HepG2 (cell line): ENCODE data around the gene CD300A. TPM values are rescaled to one million over a fixed set of nuclear protein-coding genes. Genes with fewer than 3 reads are reported as not detected.

Source experiments
- AFF4 ChIP-seq: sonication (generic); formaldehyde crosslinking; IDR thresholded peaks from 2 replicates; pipeline ENCODE4 v1.4.0; 2020; ENCODE audit warnings: missing genetic modification reagents
- AGO1 ChIP-seq: fragments of 200-400 bp; formaldehyde crosslinking; IDR thresholded peaks from 2 replicates; pipeline ENCODE4 v1.6.1; 2017; ENCODE audit warnings: mild to moderate bottlenecking, low read depth, low read length, moderate library complexity; ENCODE audit not compliant: poor library complexity, severe bottlenecking
- ATF3 ChIP-seq: sonication (generic); formaldehyde crosslinking; IDR thresholded peaks from 2 replicates; pipeline ENCODE4 v1.4.0; 2020; ENCODE audit warnings: missing genetic modification reagents
- CEBPB ChIP-seq: IDR thresholded peaks from 2 replicates; pipeline ENCODE4 v1.6.1; 2011; ENCODE audit warnings: low read depth, low read length, improper control_type of control experiment, borderline replicate concordance
- CREB1 ChIP-seq, 2 experiments: fragments of 450-650 bp in 1 of 2; IDR thresholded peaks; 2 replicates each; pipeline ENCODE4 v1.6.1; 2016 to 2017; ENCODE audit warnings: control low read depth in 1 of 2, mild to moderate bottlenecking in 1 of 2, missing compliant biosample characterization in 1 of 2, missing genetic modification characterization in 1 of 2
- CREM ChIP-seq, 2 experiments: sonication (generic) in 1 of 2; formaldehyde crosslinking in 1 of 2; IDR thresholded peaks; 2 replicates each; pipeline versions ENCODE4 v1.4.0 to v1.6.1; 2016 to 2020; ENCODE audit warnings: antibody characterized with exemption in 1 of 2, mild to moderate bottlenecking in 1 of 2, missing genetic modification reagents in 1 of 2
- CSRNP1 ChIP-seq: sonication (generic); formaldehyde crosslinking; IDR thresholded peaks from 2 replicates; pipeline ENCODE4 v1.8.1; 2023; ENCODE audit warnings: mild to moderate bottlenecking, missing genetic modification reagents
- DZIP1 ChIP-seq: sonication (generic); formaldehyde crosslinking; IDR thresholded peaks from 2 replicates; pipeline ENCODE4 v1.5.0; 2020; ENCODE audit warnings: mild to moderate bottlenecking, missing genetic modification reagents
- KMT2A ChIP-seq: sonication (generic); formaldehyde crosslinking; IDR thresholded peaks from 2 replicates; pipeline ENCODE4 v1.4.0; 2020; ENCODE audit warnings: missing genetic modification reagents
- MIXL1 ChIP-seq: IDR thresholded peaks from 2 replicates; pipeline ENCODE4 v1.6.1; 2016
- NONO ChIP-seq, 2 experiments: fragments of 450-650 bp in 1 of 2; sonication (generic) in 1 of 2; formaldehyde crosslinking in 1 of 2; IDR thresholded peaks in 1 of 2; conservative IDR thresholded peaks in 1 of 2; 2 replicates each; pipeline versions ENCODE4 v1.6.1 to v1.8.0; 2017 to 2022; ENCODE audit warnings: mild to moderate bottlenecking in 1 of 2, missing genetic modification reagents in 1 of 2, moderate library complexity in 1 of 2
- PITX1 ChIP-seq: sonication (generic); formaldehyde crosslinking; IDR thresholded peaks from 2 replicates; pipeline ENCODE4 v1.5.1; 2020; ENCODE audit warnings: mild to moderate bottlenecking, missing genetic modification reagents
- TBL1XR1 ChIP-seq: fragments of 150-350 bp; IDR thresholded peaks from 2 replicates; pipeline ENCODE4 v1.6.1; 2014; ENCODE audit warnings: borderline replicate concordance, low read length; ENCODE audit not compliant: partially characterized antibody
- ZMYM2 ChIP-seq: sonication (generic); formaldehyde crosslinking; IDR thresholded peaks from 2 replicates; pipeline ENCODE4 v1.8.0; 2022; ENCODE audit warnings: mild to moderate bottlenecking, missing genetic modification reagents
- ZNF124 ChIP-seq: sonication (generic); formaldehyde crosslinking; IDR thresholded peaks from 2 replicates; pipeline ENCODE4 v1.4.0; 2020; ENCODE audit warnings: missing genetic modification reagents
- ZNF292 ChIP-seq: sonication (generic); formaldehyde crosslinking; IDR thresholded peaks from 2 replicates; pipeline ENCODE4 v1.8.1; 2022; ENCODE audit warnings: mild to moderate bottlenecking, low read depth, missing genetic modification reagents, borderline replicate concordance
- ZNF513 ChIP-seq: sonication (generic); formaldehyde crosslinking; conservative IDR thresholded peaks from 2 replicates; pipeline ENCODE4 v1.5.0; 2020; ENCODE audit warnings: missing genetic modification reagents
- ZNF644 ChIP-seq: IDR thresholded peaks from 2 replicates; pipeline ENCODE4 v1.6.1; 2016; ENCODE audit warnings: low read depth
- polyA plus RNA-seq, 8 experiments: library from polyadenylated mRNA; depleted of rRNA in 3 of 8; stranded (reverse) in 7 of 8; unstranded in 1 of 8; fragments of >200 nt; fragmentation: Illumina TruSeq in 4 of 8; extraction: Trizol in 4 of 8; gene quantifications; 2 replicates each; pipeline versions ENCODE4 v1.2.1 to v1.2.3, GENCODE V29; 2011 to 2016; ENCODE audit warnings: low read depth in 4 of 8, missing spikeins in 1 of 8, mixed read lengths in 1 of 8; ENCODE audit not compliant: insufficient read depth in 1 of 8
- total RNA-seq, 5 experiments: library from RNA; depleted of rRNA; stranded (reverse); fragments of >200 nt; fragmentation: Illumina TruSeq; extraction: Trizol; gene quantifications; 2 replicates each; pipeline ENCODE4 v1.2.3, GENCODE V29; 2016; ENCODE audit warnings: low read depth in 1 of 5

CD300A gene
- total and polyA plus RNA-seq, 2 of the 13 experiments (the other 11 are each of a cell fraction or from before 2014, with no cell fraction given): not detected

- TF ChIP-seq DZIP1 (no peak), CREM (IDR thresholded peaks at IDR 0.05) (peak; percentile 42; the same call in 1 of the 2 replicates), CREM (CRISPR knock-in tag; IDR thresholded peaks at IDR 0.05) (no peak), KMT2A (CRISPR knock-in tag) (no peak), MIXL1 (CRISPR knock-in tag) (no peak), PITX1 (CRISPR knock-in tag) (no peak), NONO (IDR thresholded peaks at IDR 0.05) (0 out of 2 replicates have a peak, but pooled peaks have one; percentile 32), NONO (CRISPR knock-in tag; conservative IDR thresholded peaks at IDR 0.05) (no peak), TBL1XR1 (peak; percentile 25), AFF4 (CRISPR knock-in tag) (no peak), ZNF644 (CRISPR knock-in tag) (no peak), ZNF124 (CRISPR knock-in tag) (no peak), ZMYM2 (CRISPR knock-in tag) (peak; percentile 55; the same call in 1 of the 2 replicates), ZNF513 (CRISPR knock-in tag) (no peak), ZNF292 (no peak), ATF3 (CRISPR knock-in tag) (no peak), CREB1 (IDR thresholded peaks at IDR 0.05) (peak; percentile 98), CREB1 (CRISPR knock-in tag; IDR thresholded peaks at IDR 0.05) (peak; percentile 72), AGO1 (no peak), CEBPB (no peak), CSRNP1 (no peak)
Observed at GRCh38 chr17:74513987-74514631, 47.7 kb downstream of the CD300A start (continued).
